HEK293 (cell line): ENCODE measurements around the gene GNAI1.

Experiments
- PRDM1 ChIP-seq: fragments of 450-650 bp; formaldehyde crosslinking; IDR thresholded peaks from 2 replicates; pipeline ENCODE4; 2016; ENCODE audit warnings: missing biosample characterization, missing genetic modification characterization
- TCF7L2 ChIP-seq: IDR thresholded peaks from 2 replicates; pipeline ENCODE4 v1.6.1; 2011; ENCODE audit warnings: low read depth, mild to moderate bottlenecking, inconsistent platforms, low read length, moderate library complexity, borderline replicate concordance
- ZFP3 ChIP-seq: fragments of 450-650 bp; formaldehyde crosslinking; IDR thresholded peaks from 2 replicates; pipeline ENCODE4 v1.5.1; 2016; ENCODE audit warnings: low read depth, missing biosample characterization, missing genetic modification characterization
- ZNF274 ChIP-seq, 2 experiments: fragments of 200-500 bp in 1 of 2; fragments of 450-650 bp in 1 of 2; sonication (Bioruptor generic) in 1 of 2; formaldehyde crosslinking in 1 of 2; IDR thresholded peaks; 2 replicates each; pipeline versions ENCODE4 v1.5.1 to v1.6.1; 2014 to 2016; ENCODE audit warnings: borderline replicate concordance in 1 of 2, inconsistent platforms in 1 of 2, low read length in 1 of 2, missing biosample characterization in 1 of 2, missing genetic modification characterization in 1 of 2
- ZNF311 ChIP-seq: fragments of 450-650 bp; formaldehyde crosslinking; IDR thresholded peaks from 2 replicates; pipeline ENCODE4 v1.5.1; 2017; ENCODE audit warnings: missing biosample characterization, missing genetic modification characterization, borderline replicate concordance
- ZNF404 ChIP-seq: fragments of 450-650 bp; formaldehyde crosslinking; IDR thresholded peaks from 2 replicates; pipeline ENCODE4 v1.5.1; 2017; ENCODE audit warnings: missing biosample characterization, missing genetic modification characterization
- ZNF629 ChIP-seq: fragments of 450-650 bp; formaldehyde crosslinking; IDR thresholded peaks from 2 replicates; pipeline ENCODE4 v1.5.1; 2017; ENCODE audit warnings: missing biosample characterization, missing genetic modification characterization
- ZSCAN30 ChIP-seq: fragments of 450-650 bp; IDR thresholded peaks from 2 replicates; pipeline ENCODE4 v1.5.1; 2018; ENCODE audit warnings: missing biosample characterization, mild to moderate bottlenecking, missing genetic modification characterization, moderate library complexity
- TF ChIP-seq, protein P1 (sequence below): fragments of 450-650 bp; formaldehyde crosslinking; IDR thresholded peaks from 2 replicates; pipeline ENCODE4 v1.5.1; 2016; ENCODE audit warnings: missing biosample characterization, missing genetic modification characterization
- TF ChIP-seq, protein P2 (sequence below): fragments of 450-650 bp; formaldehyde crosslinking; IDR thresholded peaks from 2 replicates; pipeline ENCODE4 v1.5.1; 2016; ENCODE audit warnings: missing biosample characterization, missing genetic modification characterization, low read depth
- TF ChIP-seq, protein P3 (sequence below): fragments of 450-650 bp; formaldehyde crosslinking; IDR thresholded peaks from 2 replicates; pipeline ENCODE4 v1.5.1; 2016; ENCODE audit warnings: missing biosample characterization, missing genetic modification characterization

GRCh38 chr7:80187279-80187678, 52.6 kb downstream of the GNAI1 start:
- TF ChIP-seq ZNF274 (IDR thresholded peaks at IDR 0.05; ENCODE audit: low read length), result no peak
- no peak for TF ChIP-seq ZNF274 (tag by site-specific recombination; IDR thresholded peaks at IDR 0.05; ENCODE audit: borderline replicate concordance)
- TF ChIP-seq, protein P1, sequence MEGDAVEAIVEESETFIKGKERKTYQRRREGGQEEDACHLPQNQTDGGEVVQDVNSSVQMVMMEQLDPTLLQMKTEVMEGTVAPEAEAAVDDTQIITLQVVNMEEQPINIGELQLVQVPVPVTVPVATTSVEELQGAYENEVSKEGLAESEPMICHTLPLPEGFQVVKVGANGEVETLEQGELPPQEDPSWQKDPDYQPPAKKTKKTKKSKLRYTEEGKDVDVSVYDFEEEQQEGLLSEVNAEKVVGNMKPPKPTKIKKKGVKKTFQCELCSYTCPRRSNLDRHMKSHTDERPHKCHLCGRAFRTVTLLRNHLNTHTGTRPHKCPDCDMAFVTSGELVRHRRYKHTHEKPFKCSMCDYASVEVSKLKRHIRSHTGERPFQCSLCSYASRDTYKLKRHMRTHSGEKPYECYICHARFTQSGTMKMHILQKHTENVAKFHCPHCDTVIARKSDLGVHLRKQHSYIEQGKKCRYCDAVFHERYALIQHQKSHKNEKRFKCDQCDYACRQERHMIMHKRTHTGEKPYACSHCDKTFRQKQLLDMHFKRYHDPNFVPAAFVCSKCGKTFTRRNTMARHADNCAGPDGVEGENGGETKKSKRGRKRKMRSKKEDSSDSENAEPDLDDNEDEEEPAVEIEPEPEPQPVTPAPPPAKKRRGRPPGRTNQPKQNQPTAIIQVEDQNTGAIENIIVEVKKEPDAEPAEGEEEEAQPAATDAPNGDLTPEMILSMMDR (tag by site-specific recombination), result no peak
- TF ChIP-seq PRDM1, result no peak
- TF ChIP-seq ZNF311 (tag by site-specific recombination), result no peak
- no peak for TF ChIP-seq ZNF629 (tag by site-specific recombination)
- TF ChIP-seq ZSCAN30 (tag by site-specific recombination), result no peak
- TF ChIP-seq TCF7L2, result no peak
- TF ChIP-seq, protein P2, sequence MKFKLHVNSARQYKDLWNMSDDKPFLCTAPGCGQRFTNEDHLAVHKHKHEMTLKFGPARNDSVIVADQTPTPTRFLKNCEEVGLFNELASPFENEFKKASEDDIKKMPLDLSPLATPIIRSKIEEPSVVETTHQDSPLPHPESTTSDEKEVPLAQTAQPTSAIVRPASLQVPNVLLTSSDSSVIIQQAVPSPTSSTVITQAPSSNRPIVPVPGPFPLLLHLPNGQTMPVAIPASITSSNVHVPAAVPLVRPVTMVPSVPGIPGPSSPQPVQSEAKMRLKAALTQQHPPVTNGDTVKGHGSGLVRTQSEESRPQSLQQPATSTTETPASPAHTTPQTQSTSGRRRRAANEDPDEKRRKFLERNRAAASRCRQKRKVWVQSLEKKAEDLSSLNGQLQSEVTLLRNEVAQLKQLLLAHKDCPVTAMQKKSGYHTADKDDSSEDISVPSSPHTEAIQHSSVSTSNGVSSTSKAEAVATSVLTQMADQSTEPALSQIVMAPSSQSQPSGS (tag by site-specific recombination), result no peak
- TF ChIP-seq, protein P3, sequence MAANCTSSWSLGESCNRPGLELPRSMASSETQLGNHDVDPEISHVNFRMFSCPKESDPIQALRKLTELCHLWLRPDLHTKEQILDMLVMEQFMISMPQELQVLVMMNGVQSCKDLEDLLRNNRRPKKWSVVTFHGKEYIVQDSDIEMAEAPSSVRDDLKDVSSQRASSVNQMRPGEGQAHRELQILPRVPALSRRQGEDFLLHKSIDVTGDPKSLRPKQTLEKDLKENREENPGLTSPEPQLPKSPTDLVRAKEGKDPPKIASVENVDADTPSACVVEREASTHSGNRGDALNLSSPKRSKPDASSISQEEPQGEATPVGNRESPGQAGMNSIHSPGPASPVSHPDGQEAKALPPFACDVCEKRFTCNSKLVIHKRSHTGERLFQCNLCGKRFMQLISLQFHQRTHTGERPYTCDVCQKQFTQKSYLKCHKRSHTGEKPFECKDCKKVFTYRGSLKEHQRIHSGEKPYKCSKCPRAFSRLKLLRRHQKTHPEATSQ (tag by site-specific recombination), result no peak
- no peak for TF ChIP-seq ZNF404 (tag by site-specific recombination)
- no peak for TF ChIP-seq ZFP3
